HCT116 (cell line): ENCODE measurements around the gene CYGB. TPM values are rescaled to one million over a fixed set of nuclear protein-coding genes. Genes with fewer than 3 reads are reported as not detected.

Experiments
- ATAC-seq: fragments of 200-7000 bp; cut with Tn5 transposase; 2 replicates; pipeline ENCODE4 v1.9.1; 2020; ENCODE audit warnings: mild to moderate bottlenecking, moderate library complexity
- BruUV-seq: library from RNA; stranded (reverse); fragments of 400-500 nt; replicated peaks from 2 replicates; lab custom pipeline; 2021; lab: Mats Ljungman, UMichigan
- CTCF ChIA-PET: fragments of 300-600 bp; sonication (Branson Sonifier 250); formaldehyde crosslinking; loops from one replicate; lab custom pipeline; 2021; ENCODE audit warnings: antibody characterized with exemption; lab: Charles Lee
- POLR2A ChIA-PET: fragments of 300-600, 350-600 bp; sonication (Branson Sonifier 250); formaldehyde crosslinking; loops from one replicate; lab custom pipeline; 2021; ENCODE audit warnings: antibody characterized with exemption; lab: Charles Lee
- RAD21 ChIA-PET, 2 experiments: fragments of 300-600 bp; sonication (Branson Sonifier 250); formaldehyde crosslinking; loops; one replicate each; lab custom pipeline; 2023; ENCODE audit warnings: low total read pairs in 2 of 2; ENCODE audit not compliant: uncharacterized antibody in 2 of 2, unreplicated experiment in 2 of 2, low non-redundant PET in 1 of 2; lab: Charles Lee
- DNase-seq: peaks from one replicate; pipeline ENCODE4 v3.0.0-alpha.2; 2010; ENCODE audit warnings: low read depth, low spot score
- H2AFZ ChIP-seq: fragments of 200-600 bp; shearing (Covaris generic), sonication (generic); 2 replicates; pipeline ENCODE4 v1.6.1; 2017; ENCODE audit warnings: low read depth, mixed run types, mixed read lengths, antibody characterized with exemption, low read length; ENCODE audit not compliant: poor library complexity, severe bottlenecking
- H3K27ac ChIP-seq: 2 replicates; pipeline ENCODE4 v1.5.1; 2012; ENCODE audit warnings: low read depth, low read length
- H3K27me3 ChIP-seq: fragments of 200-600 bp; sonication (generic); 2 replicates; pipeline ENCODE4 v1.6.1; 2016; ENCODE audit warnings: mixed run types, low read length, mixed read lengths; ENCODE audit not compliant: insufficient read depth
- H3K36me3 ChIP-seq, 2 experiments: fragments of 200-500 bp in 1 of 2; fragments of 200-600 bp in 1 of 2; sonication (Bioruptor generic) in 1 of 2; sonication (generic) in 1 of 2; 2 replicates each; pipeline versions ENCODE4 v1.5.1 to v1.6.1; 2014 to 2016; ENCODE audit warnings: low read length in 2 of 2, inconsistent platforms in 1 of 2, mixed read lengths in 1 of 2, mixed run types in 1 of 2; ENCODE audit not compliant: insufficient read depth in 2 of 2, control insufficient read depth in 1 of 2
- H3K4me1 ChIP-seq, 2 experiments: fragments of 200-600 bp in 1 of 2; sonication (generic) in 1 of 2; 2 replicates each; pipeline versions ENCODE4 v1.5.1 to v1.6.1; 2012 to 2017; ENCODE audit warnings: low read length in 2 of 2, inconsistent platforms in 1 of 2, mild to moderate bottlenecking in 1 of 2, mixed read lengths in 1 of 2, mixed run types in 1 of 2, moderate library complexity in 1 of 2; ENCODE audit not compliant: insufficient read depth in 2 of 2, control insufficient read depth in 1 of 2
- H3K4me2 ChIP-seq: fragments of 200-600 bp; sonication (generic); 2 replicates; pipeline ENCODE4 v1.6.1; 2017; ENCODE audit warnings: mixed run types, low read length, mixed read lengths
- H3K4me3 ChIP-seq, 2 experiments: fragments of 200-600 bp in 1 of 2; sonication (generic) in 1 of 2; replicated peaks in 1 of 2; 2 replicates each; pipeline ENCODE4 v1.5.1; 2011 to 2016; ENCODE audit warnings: low read length in 2 of 2, control low read depth in 1 of 2, low read depth in 1 of 2, mild to moderate bottlenecking in 1 of 2, mixed read lengths in 1 of 2, mixed run types in 1 of 2
- H3K79me2 ChIP-seq: fragments of 200-600 bp; sonication (generic); 2 replicates; pipeline ENCODE4 v1.6.1; 2017; ENCODE audit warnings: mild to moderate bottlenecking, mixed run types, low read length, moderate library complexity, mixed read lengths; ENCODE audit not compliant: insufficient read depth
- H3K9ac ChIP-seq: fragments of 200-600 bp; sonication (generic); 2 replicates; pipeline ENCODE4 v1.6.1; 2016; ENCODE audit warnings: low read length, mixed read lengths
- H3K9me2 ChIP-seq: fragments of 200-600 bp; sonication (generic), shearing (Covaris generic); 2 replicates; pipeline ENCODE4 v1.6.1; 2017; ENCODE audit warnings: mixed run types, mild to moderate bottlenecking, moderate library complexity; ENCODE audit not compliant: insufficient read depth
- H3K9me3 ChIP-seq, 2 experiments: fragments of 200-500 bp in 1 of 2; fragments of 200-600 bp in 1 of 2; sonication (Bioruptor generic) in 1 of 2; sonication (generic) in 1 of 2; 2 replicates each; pipeline ENCODE4 v1.6.1; 2014 to 2017; ENCODE audit warnings: low read length in 2 of 2, mixed read lengths in 2 of 2, inconsistent platforms in 1 of 2, low read depth in 1 of 2, mild to moderate bottlenecking in 1 of 2, mixed run types in 1 of 2, moderate library complexity in 1 of 2; ENCODE audit not compliant: control insufficient read depth in 1 of 2, insufficient read depth in 1 of 2
- H4K20me1 ChIP-seq: fragments of 200-600 bp; sonication (generic), shearing (Covaris generic); 2 replicates; pipeline ENCODE4 v1.6.1; 2017; ENCODE audit warnings: mixed run types, mild to moderate bottlenecking, moderate library complexity; ENCODE audit not compliant: insufficient read depth
- EGR1 ChIP-seq: IDR thresholded peaks from 2 replicates; pipeline ENCODE4 v1.6.1; 2012; ENCODE audit warnings: low read depth
- ELF1 ChIP-seq: IDR thresholded peaks from 2 replicates; pipeline ENCODE4 v1.6.1; 2012; ENCODE audit warnings: low read depth, borderline replicate concordance
- FOSL1 ChIP-seq: IDR thresholded peaks from 2 replicates; pipeline ENCODE4 v1.6.1; 2012; ENCODE audit warnings: low read depth
- JUND ChIP-seq: IDR thresholded peaks from 2 replicates; pipeline ENCODE4 v1.6.1; 2012
- POLR2AphosphoS5 ChIP-seq: IDR thresholded peaks from 2 replicates; pipeline ENCODE4 v1.6.1; 2011; ENCODE audit warnings: mild to moderate bottlenecking, low read depth, low read length, moderate library complexity
- SIN3A ChIP-seq: IDR thresholded peaks from 2 replicates; pipeline ENCODE4 v1.6.1; 2012; ENCODE audit warnings: low read depth
- SP1 ChIP-seq: IDR thresholded peaks from 2 replicates; pipeline ENCODE4 v1.6.1; 2012; ENCODE audit warnings: low read depth
- SRF ChIP-seq: IDR thresholded peaks from 2 replicates; pipeline ENCODE4 v1.6.1; 2012; ENCODE audit warnings: low read depth
- YY1 ChIP-seq: IDR thresholded peaks from 2 replicates; pipeline ENCODE4 v1.6.1; 2011; ENCODE audit warnings: low read length, low read depth, moderate library complexity, mild to moderate bottlenecking; ENCODE audit not compliant: insufficient replicate concordance; ENCODE audit errors: extremely low read depth
- ZNF274 ChIP-seq: fragments of 200-500 bp; sonication (Bioruptor generic); IDR thresholded peaks from 2 replicates; pipeline ENCODE4 v1.6.1; 2014; ENCODE audit warnings: mild to moderate bottlenecking, low read depth, low read length, inconsistent platforms
- intact Hi-C: fragments of 100-400 bp; cut with micrococcal nuclease; formaldehyde crosslinking; loops from 2 replicates; pipeline ENCODE4 v1.10.0; 2022
- total RNA-seq: library from RNA; stranded (reverse); gene quantifications from one replicate; pipeline ENCODE4 v1.2.1, GENCODE V29; 2021; ENCODE audit not compliant: unreplicated experiment
- TF ChIP-seq, protein P1 (sequence below), 3 experiments: fragments of 200-600 bp in 1 of 3; sonication (generic) in 1 of 3; IDR thresholded peaks in 2 of 3; conservative IDR thresholded peaks in 1 of 3; 2 replicates each; pipeline ENCODE4 v1.5.1; 2012 to 2017; ENCODE audit warnings: low read depth in 2 of 3, low read length in 2 of 3, antibody characterized with exemption in 1 of 3, borderline replicate concordance in 1 of 3, control low read depth in 1 of 3, mild to moderate bottlenecking in 1 of 3, mixed read lengths in 1 of 3, mixed run types in 1 of 3, moderate library complexity in 1 of 3; ENCODE audit not compliant: insufficient read depth in 1 of 3
- TF ChIP-seq, protein P2 (sequence below): IDR thresholded peaks from 2 replicates; pipeline ENCODE4 v1.6.1; 2012
- TF ChIP-seq, protein P3 (sequence below): IDR thresholded peaks from 2 replicates; pipeline ENCODE4 v1.6.1; 2012; ENCODE audit warnings: low read depth
- TF ChIP-seq, protein P4 (sequence below): IDR thresholded peaks from 2 replicates; pipeline ENCODE4 v1.6.1; 2011; ENCODE audit warnings: mild to moderate bottlenecking, low read length, moderate library complexity; ENCODE audit not compliant: insufficient replicate concordance; ENCODE audit errors: extremely low read depth

CYGB gene
- total RNA-seq, 1 experiment from 2014 or later, result 0.66 TPM

DNA sequence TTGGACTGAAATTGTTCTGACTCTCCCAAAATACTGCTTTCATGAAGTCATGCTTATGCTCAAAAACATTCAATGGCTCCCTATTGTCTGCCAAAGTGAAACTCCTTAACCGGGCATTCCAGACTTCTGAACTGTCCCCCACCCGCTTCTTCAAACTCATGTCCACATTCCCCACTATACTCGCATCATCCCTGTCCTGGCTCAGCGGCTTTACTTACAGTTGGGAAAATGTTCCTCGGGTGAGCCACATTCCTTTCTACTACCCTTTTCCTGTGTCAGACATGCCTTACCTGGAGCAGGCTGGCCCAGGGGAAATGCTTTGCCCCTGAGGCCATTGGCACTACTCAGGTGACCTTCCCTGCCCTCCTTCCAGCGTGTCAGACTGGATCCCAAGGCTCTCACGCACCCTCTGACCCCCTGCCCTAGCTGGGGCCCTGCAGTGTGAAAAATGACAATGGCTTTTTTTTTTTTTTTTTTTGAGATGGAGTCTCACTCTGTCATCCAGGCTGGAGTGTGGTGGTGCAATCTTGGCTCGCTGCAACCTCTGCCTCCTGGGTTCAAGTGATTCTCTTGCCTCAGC is 5.3 kb downstream of the CYGB start:
- no peak for DNase-seq
- Histone ChIP-seq H3K36me3 (no peaks in the 10 kb centered on the region), H3K4me2 (no peak overlapping the region), H2AFZ (no peak overlapping the region), H3K4me1 (peaks cover 10 to 21% of the 10 kb centered on the region in 2 experiments; a peak in 3 of 4 replicates), H3K79me2 (no peaks in the 10 kb centered on the region)
- no peak for ATAC-seq
- intact Hi-C loops, result no loop called here
- TF ChIP-seq ZNF274 (no peak), ELF1 (no peak), SRF (no peak), FOSL1 (no peak), JUND (no peak), SP1 (no peak), SIN3A (no peak), EGR1 (no peak), YY1 (no peak), POLR2AphosphoS5 (no peak)
- TF ChIP-seq, protein P1, sequence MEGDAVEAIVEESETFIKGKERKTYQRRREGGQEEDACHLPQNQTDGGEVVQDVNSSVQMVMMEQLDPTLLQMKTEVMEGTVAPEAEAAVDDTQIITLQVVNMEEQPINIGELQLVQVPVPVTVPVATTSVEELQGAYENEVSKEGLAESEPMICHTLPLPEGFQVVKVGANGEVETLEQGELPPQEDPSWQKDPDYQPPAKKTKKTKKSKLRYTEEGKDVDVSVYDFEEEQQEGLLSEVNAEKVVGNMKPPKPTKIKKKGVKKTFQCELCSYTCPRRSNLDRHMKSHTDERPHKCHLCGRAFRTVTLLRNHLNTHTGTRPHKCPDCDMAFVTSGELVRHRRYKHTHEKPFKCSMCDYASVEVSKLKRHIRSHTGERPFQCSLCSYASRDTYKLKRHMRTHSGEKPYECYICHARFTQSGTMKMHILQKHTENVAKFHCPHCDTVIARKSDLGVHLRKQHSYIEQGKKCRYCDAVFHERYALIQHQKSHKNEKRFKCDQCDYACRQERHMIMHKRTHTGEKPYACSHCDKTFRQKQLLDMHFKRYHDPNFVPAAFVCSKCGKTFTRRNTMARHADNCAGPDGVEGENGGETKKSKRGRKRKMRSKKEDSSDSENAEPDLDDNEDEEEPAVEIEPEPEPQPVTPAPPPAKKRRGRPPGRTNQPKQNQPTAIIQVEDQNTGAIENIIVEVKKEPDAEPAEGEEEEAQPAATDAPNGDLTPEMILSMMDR (IDR thresholded peaks at IDR 0.05 in 2 of 3, conservative IDR thresholded peaks at IDR 0.05 in 1 of 3; ENCODE audit: borderline replicate concordance in 1 of 3, insufficient read depth in 1 of 3, low read depth in 2 of 3, low read length in 2 of 3), result no peak
- TF ChIP-seq, protein P2, sequence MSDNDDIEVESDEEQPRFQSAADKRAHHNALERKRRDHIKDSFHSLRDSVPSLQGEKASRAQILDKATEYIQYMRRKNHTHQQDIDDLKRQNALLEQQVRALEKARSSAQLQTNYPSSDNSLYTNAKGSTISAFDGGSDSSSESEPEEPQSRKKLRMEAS, result no peak
- TF ChIP-seq, protein P3, sequence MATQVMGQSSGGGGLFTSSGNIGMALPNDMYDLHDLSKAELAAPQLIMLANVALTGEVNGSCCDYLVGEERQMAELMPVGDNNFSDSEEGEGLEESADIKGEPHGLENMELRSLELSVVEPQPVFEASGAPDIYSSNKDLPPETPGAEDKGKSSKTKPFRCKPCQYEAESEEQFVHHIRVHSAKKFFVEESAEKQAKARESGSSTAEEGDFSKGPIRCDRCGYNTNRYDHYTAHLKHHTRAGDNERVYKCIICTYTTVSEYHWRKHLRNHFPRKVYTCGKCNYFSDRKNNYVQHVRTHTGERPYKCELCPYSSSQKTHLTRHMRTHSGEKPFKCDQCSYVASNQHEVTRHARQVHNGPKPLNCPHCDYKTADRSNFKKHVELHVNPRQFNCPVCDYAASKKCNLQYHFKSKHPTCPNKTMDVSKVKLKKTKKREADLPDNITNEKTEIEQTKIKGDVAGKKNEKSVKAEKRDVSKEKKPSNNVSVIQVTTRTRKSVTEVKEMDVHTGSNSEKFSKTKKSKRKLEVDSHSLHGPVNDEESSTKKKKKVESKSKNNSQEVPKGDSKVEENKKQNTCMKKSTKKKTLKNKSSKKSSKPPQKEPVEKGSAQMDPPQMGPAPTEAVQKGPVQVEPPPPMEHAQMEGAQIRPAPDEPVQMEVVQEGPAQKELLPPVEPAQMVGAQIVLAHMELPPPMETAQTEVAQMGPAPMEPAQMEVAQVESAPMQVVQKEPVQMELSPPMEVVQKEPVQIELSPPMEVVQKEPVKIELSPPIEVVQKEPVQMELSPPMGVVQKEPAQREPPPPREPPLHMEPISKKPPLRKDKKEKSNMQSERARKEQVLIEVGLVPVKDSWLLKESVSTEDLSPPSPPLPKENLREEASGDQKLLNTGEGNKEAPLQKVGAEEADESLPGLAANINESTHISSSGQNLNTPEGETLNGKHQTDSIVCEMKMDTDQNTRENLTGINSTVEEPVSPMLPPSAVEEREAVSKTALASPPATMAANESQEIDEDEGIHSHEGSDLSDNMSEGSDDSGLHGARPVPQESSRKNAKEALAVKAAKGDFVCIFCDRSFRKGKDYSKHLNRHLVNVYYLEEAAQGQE, result no peak
- TF ChIP-seq, protein P4, sequence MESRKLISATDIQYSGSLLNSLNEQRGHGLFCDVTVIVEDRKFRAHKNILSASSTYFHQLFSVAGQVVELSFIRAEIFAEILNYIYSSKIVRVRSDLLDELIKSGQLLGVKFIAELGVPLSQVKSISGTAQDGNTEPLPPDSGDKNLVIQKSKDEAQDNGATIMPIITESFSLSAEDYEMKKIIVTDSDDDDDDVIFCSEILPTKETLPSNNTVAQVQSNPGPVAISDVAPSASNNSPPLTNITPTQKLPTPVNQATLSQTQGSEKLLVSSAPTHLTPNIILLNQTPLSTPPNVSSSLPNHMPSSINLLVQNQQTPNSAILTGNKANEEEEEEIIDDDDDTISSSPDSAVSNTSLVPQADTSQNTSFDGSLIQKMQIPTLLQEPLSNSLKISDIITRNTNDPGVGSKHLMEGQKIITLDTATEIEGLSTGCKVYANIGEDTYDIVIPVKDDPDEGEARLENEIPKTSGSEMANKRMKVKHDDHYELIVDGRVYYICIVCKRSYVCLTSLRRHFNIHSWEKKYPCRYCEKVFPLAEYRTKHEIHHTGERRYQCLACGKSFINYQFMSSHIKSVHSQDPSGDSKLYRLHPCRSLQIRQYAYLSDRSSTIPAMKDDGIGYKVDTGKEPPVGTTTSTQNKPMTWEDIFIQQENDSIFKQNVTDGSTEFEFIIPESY, result no peak
- TF ChIP-seq, all 23 proteins: peak for 0
- H4K20me1 ChIP-seq, result no peaks in the 10 kb centered on the region
- no peak overlapping the region for H3K9ac ChIP-seq
- ChIA-PET RAD21 (no interaction called here), CTCF (no interaction called here), POLR2A (interaction anchor here (0.7 to 1.9 kb wide), 2 partner anchors 25 to 138 kb away, joined by 5 to 6 read pairs; no protein-coding TSS in a partner anchor)
- no peak overlapping the region for H3K4me3 ChIP-seq
- H3K9me2 ChIP-seq, result no peaks in the 10 kb centered on the region
- H3K27ac ChIP-seq, result no peak overlapping the region
- H3K9me3 ChIP-seq, result no peaks in the 10 kb centered on the region
- BruUV-seq, result no TSS peak
- no peaks in the 10 kb centered on the region for H3K27me3 ChIP-seq
